Dermis microvascular lymphatic vessel endothelial cell (primary cell): ENCODE data around the gene PLXNB3. TPM values are rescaled to one million over a fixed set of nuclear protein-coding genes. Genes with fewer than 3 reads are reported as not detected.

Experiments
- DNase-seq, 2 donors: peaks; one replicate each; pipeline versions ENCODE4 v3.0.0 to v3.0.0-alpha.2; 2010; ENCODE audit warnings: low read depth in 2 of 2
- total RNA-seq: library from RNA; depleted of rRNA; stranded (reverse); fragments of >200 nt; gene quantifications from 2 replicates; pipeline ENCODE4 v1.2.1, GENCODE V29; 2014

PLXNB3 gene
- total RNA-seq, 1 donor from 2014 or later, result 2.4 TPM

GRCh38 chrX:153791104-153791852 lies 27.2 kb downstream of the PLXNB3 start:
- no peak for DNase-seq

- no peak for DNase-seq
These were observed 28.3 kb downstream of the PLXNB3 start for GRCh38 chrX:153792368-153792767.

GRCh38 chrX:153793291-153793690 lies 29.2 kb downstream of the PLXNB3 start:
- no peak for DNase-seq

- peak; percentile 87 to 96 for DNase-seq
These were observed 30.2 kb downstream of the PLXNB3 start, which contains the start of the genes IDH3G and SSR4 for GRCh38 chrX:153794018-153794896. Gene IDH3G, minus strand, starts transcription at chrX:153794375. Its CDS starts 49 bp downstream, at chrX:153794326. Gene SSR4, plus strand, starts transcription at chrX:153794668. Its CDS starts 20 bp downstream, at chrX:153794688.

- DNase-seq, result peak in 1 of 2 donors; percentile 11
These were observed 31.1 kb downstream of the PLXNB3 start for GRCh38 chrX:153794897-153795816.

GRCh38 chrX:153797415-153798015 lies 33.5 kb downstream of the PLXNB3 start:
- no peak for DNase-seq

- no peak for DNase-seq
These were observed 35.3 kb downstream of the PLXNB3 start for GRCh38 chrX:153799326-153799725.

GRCh38 chrX:153800177-153800722 lies 36.2 kb downstream of the PLXNB3 start:
- no peak for DNase-seq

GRCh38 chrX:153800746-153801145 lies 36.7 kb downstream of the PLXNB3 start:
- no peak for DNase-seq

- no peak for DNase-seq
These were observed 37.6 kb downstream of the PLXNB3 start for GRCh38 chrX:153801669-153802068.

- DNase-seq, result no peak
These were observed 38.5 kb downstream of the PLXNB3 start for GRCh38 chrX:153802513-153803045.

- no peak for DNase-seq
These were observed 39.4 kb downstream of the PLXNB3 start for GRCh38 chrX:153803211-153804099.

- DNase-seq, result no peak
These were observed 40.1 kb downstream of the PLXNB3 start for GRCh38 chrX:153804100-153804595.

GRCh38 chrX:153804621-153805020 lies 40.6 kb downstream of the PLXNB3 start:
- DNase-seq, result no peak

- DNase-seq, result no peak
These were observed 41.4 kb downstream of the PLXNB3 start for GRCh38 chrX:153805436-153805835.

GRCh38 chrX:153806999-153807575 lies 43.0 kb downstream of the PLXNB3 start:
- peak; percentile 21 to 24 for DNase-seq

- no peak for DNase-seq
These were observed 43.9 kb downstream of the PLXNB3 start for GRCh38 chrX:153807976-153808375.

- DNase-seq, result no peak
These were observed 48.2 kb downstream of the PLXNB3 start for GRCh38 chrX:153812220-153812619.

GRCh38 chrX:153813161-153813560 lies 49.1 kb downstream of the PLXNB3 start:
- no peak for DNase-seq
